MM.1S (cell line): ENCODE data around the gene FAM131A.

Experiments used
- DNase-seq: peaks from one replicate; pipeline ENCODE4 v3.0.0-alpha.2; 2015
- H2AFZ ChIP-seq: fragments of 300-600 bp; sonication (generic); 2 replicates; pipeline ENCODE4 v1.6.0; 2016; ENCODE audit warnings: antibody characterized with exemption, low read length
- H3F3A ChIP-seq: fragments of 300-600 bp; sonication (generic); 2 replicates; pipeline ENCODE4 v1.6.1; 2016; ENCODE audit warnings: mild to moderate bottlenecking, antibody characterized with exemption, low read length, moderate library complexity, mixed read lengths; ENCODE audit not compliant: insufficient read depth
- H3K27ac ChIP-seq: fragments of 300-600 bp; sonication (generic); 2 replicates; pipeline ENCODE4 v1.5.1; 2016; ENCODE audit warnings: mild to moderate bottlenecking, low read length
- H3K27me3 ChIP-seq: fragments of 300-600 bp; sonication (generic); replicated peaks from 2 replicates; pipeline ENCODE4 v1.6.0; 2016; ENCODE audit warnings: low read length; ENCODE audit not compliant: insufficient read depth
- H3K36me3 ChIP-seq: fragments of 300-600 bp; sonication (generic); replicated peaks from 2 replicates; pipeline ENCODE4 v1.6.1; 2016; ENCODE audit warnings: mild to moderate bottlenecking, low read length, mixed read lengths; ENCODE audit not compliant: insufficient read depth
- H3K4me1 ChIP-seq: fragments of 300-600 bp; sonication (generic); 2 replicates; pipeline ENCODE4 v1.6.1; 2016; ENCODE audit warnings: low read length, mixed read lengths
- H3K4me2 ChIP-seq: fragments of 300-600 bp; sonication (generic); 2 replicates; pipeline ENCODE4 v1.6.0; 2016; ENCODE audit warnings: low read depth, low read length
- H3K4me3 ChIP-seq: fragments of 300-600 bp; sonication (generic); 2 replicates; pipeline ENCODE4 v1.5.1; 2016; ENCODE audit warnings: low read length, mixed read lengths
- H3K79me2 ChIP-seq: fragments of 300-600 bp; sonication (generic); 2 replicates; pipeline ENCODE4 v1.6.1; 2016; ENCODE audit warnings: mixed run types, low read length, mixed read lengths
- H3K9ac ChIP-seq: fragments of 300-600 bp; sonication (generic); 2 replicates; pipeline ENCODE4 v1.6.1; 2016; ENCODE audit warnings: low read length, mixed read lengths
- H3K9me2 ChIP-seq: fragments of 300-600 bp; sonication (generic); replicated peaks from 2 replicates; pipeline ENCODE4 v1.6.1; 2016; ENCODE audit warnings: mild to moderate bottlenecking, low read length, mixed read lengths; ENCODE audit not compliant: insufficient read depth
- H3K9me3 ChIP-seq: fragments of 300-600 bp; sonication (generic); replicated peaks from 2 replicates; pipeline ENCODE4 v1.6.1; 2016; ENCODE audit warnings: mild to moderate bottlenecking, low read length, mixed read lengths; ENCODE audit not compliant: insufficient read depth
- H4K20me1 ChIP-seq: fragments of 300-600 bp; sonication (generic); 2 replicates; pipeline ENCODE4 v1.6.1; 2016; ENCODE audit warnings: mild to moderate bottlenecking, low read length, moderate library complexity, mixed read lengths; ENCODE audit not compliant: insufficient read depth
- EZH2 ChIP-seq: fragments of 300-600 bp; sonication (generic); optimal IDR thresholded peaks from 2 replicates; pipeline ENCODE3; 2017; ENCODE audit warnings: low read depth, mild to moderate bottlenecking, antibody characterized with exemption, low read length, mixed read lengths
- EZH2phosphoT487 ChIP-seq: fragments of 300-600 bp; sonication (generic); IDR thresholded peaks from 2 replicates; pipeline ENCODE4 v1.6.1; 2018; ENCODE audit warnings: antibody characterized with exemption, low read length
- TF ChIP-seq, protein P1 (sequence below): fragments of 300-600 bp; sonication (generic); IDR thresholded peaks from 2 replicates; pipeline ENCODE4 v1.5.1; 2016; ENCODE audit warnings: antibody characterized with exemption, low read length, mixed read lengths

The FAM131A gene

GRCh38 chr3:184349563-184350470, 12.4 kb downstream of the FAM131A start:
- Histone ChIP-seq H3K9me3 (no peaks in the 10 kb centered on the region), H4K20me1 (no peaks in the 10 kb centered on the region), H3K9me2 (no peaks in the 10 kb centered on the region), H3K4me2 (no peak overlapping the region), H3K9ac (no peak overlapping the region), H3K4me3 (no peak overlapping the region), H3K79me2 (no peaks in the 10 kb centered on the region), H3K27me3 (no peaks in the 10 kb centered on the region), H2AFZ (no peak overlapping the region), H3K36me3 (no peaks in the 10 kb centered on the region), H3F3A (no peaks in the 10 kb centered on the region), H3K27ac (no peak overlapping the region), H3K4me1 (peaks cover 4% of the 10 kb centered on the region; the same call in 1 of the 2 replicates)
- TF ChIP-seq EZH2 (no peak), EZH2phosphoT487 (no peak)
- TF ChIP-seq, protein P1, sequence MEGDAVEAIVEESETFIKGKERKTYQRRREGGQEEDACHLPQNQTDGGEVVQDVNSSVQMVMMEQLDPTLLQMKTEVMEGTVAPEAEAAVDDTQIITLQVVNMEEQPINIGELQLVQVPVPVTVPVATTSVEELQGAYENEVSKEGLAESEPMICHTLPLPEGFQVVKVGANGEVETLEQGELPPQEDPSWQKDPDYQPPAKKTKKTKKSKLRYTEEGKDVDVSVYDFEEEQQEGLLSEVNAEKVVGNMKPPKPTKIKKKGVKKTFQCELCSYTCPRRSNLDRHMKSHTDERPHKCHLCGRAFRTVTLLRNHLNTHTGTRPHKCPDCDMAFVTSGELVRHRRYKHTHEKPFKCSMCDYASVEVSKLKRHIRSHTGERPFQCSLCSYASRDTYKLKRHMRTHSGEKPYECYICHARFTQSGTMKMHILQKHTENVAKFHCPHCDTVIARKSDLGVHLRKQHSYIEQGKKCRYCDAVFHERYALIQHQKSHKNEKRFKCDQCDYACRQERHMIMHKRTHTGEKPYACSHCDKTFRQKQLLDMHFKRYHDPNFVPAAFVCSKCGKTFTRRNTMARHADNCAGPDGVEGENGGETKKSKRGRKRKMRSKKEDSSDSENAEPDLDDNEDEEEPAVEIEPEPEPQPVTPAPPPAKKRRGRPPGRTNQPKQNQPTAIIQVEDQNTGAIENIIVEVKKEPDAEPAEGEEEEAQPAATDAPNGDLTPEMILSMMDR = no peak
- DNase-seq = no peak

GRCh38 chr3:184350618-184351017, 13.2 kb downstream of the FAM131A start:
- Histone ChIP-seq H3K36me3 (no peaks in the 10 kb centered on the region), H3K27ac (no peak overlapping the region)

GRCh38 chr3:184351511-184352148, 14.2 kb downstream of the FAM131A start:
- no peak for DNase-seq
- Histone ChIP-seq H3F3A (no peaks in the 10 kb centered on the region), H3K79me2 (no peaks in the 10 kb centered on the region), H2AFZ (no peak overlapping the region), H3K9ac (no peak overlapping the region), H3K36me3 (no peaks in the 10 kb centered on the region), H3K4me3 (no peak overlapping the region), H3K4me2 (no peak overlapping the region), H3K27me3 (no peaks in the 10 kb centered on the region), H3K9me2 (no peaks in the 10 kb centered on the region), H3K4me1 (no peaks in the 10 kb centered on the region), H3K9me3 (no peaks in the 10 kb centered on the region), H4K20me1 (no peaks in the 10 kb centered on the region), H3K27ac (no peak overlapping the region)
- TF ChIP-seq, protein P1 = no peak
- TF ChIP-seq EZH2phosphoT487 (no peak), EZH2 (no peak)

More at GRCh38 chr3:184350618-184351017, 13.2 kb downstream of the FAM131A start:
- H3K9ac ChIP-seq = no peak overlapping the region
- H4K20me1 ChIP-seq = no peaks in the 10 kb centered on the region
- no peaks in the 10 kb centered on the region for H3K4me1 ChIP-seq
- DNase-seq = no peak
- H3F3A ChIP-seq = no peaks in the 10 kb centered on the region
- H3K4me3 ChIP-seq = no peak overlapping the region
- no peaks in the 10 kb centered on the region for H3K9me2 ChIP-seq
- H3K79me2 ChIP-seq = no peaks in the 10 kb centered on the region
- TF ChIP-seq, protein P1 = no peak
- TF ChIP-seq EZH2 = no peak
- H3K27me3 ChIP-seq = no peaks in the 10 kb centered on the region
- no peaks in the 10 kb centered on the region for H3K9me3 ChIP-seq
- H2AFZ ChIP-seq = no peak overlapping the region
- H3K4me2 ChIP-seq = no peak overlapping the region
